Lower lobe of right lung (tissue), 2 donors: ENCODE results near the gene SHISA7. TPM values are rescaled to one million over a fixed set of nuclear protein-coding genes. Genes with fewer than 3 reads are reported as not detected.

Experiments used
- ATAC-seq, 2 donors: fragments of 200-7000 bp; cut with Tn5 transposase; one replicate each; pipeline ENCODE4 v1.9.1; 2020 to 2022; ENCODE audit warnings: mild to moderate bottlenecking in 2 of 2, moderate library complexity in 2 of 2
- DNase-seq: peaks from one replicate; pipeline ENCODE4 v3.0.0-alpha.2; 2020
- H3K27ac ChIP-seq: fragments of 200-600 bp; one replicate; pipeline ENCODE4 v1.8.0; 2022
- H3K27me3 ChIP-seq: fragments of 200-600 bp; one replicate; pipeline ENCODE4 v1.8.0; 2022; ENCODE audit warnings: low read depth
- H3K36me3 ChIP-seq: fragments of 200-600 bp; one replicate; pipeline ENCODE4 v1.8.0; 2022; ENCODE audit warnings: mild to moderate bottlenecking
- H3K4me1 ChIP-seq: fragments of 200-600 bp; one replicate; pipeline ENCODE4 v1.8.0; 2022
- H3K4me3 ChIP-seq: fragments of 200-600 bp; one replicate; pipeline ENCODE4 v1.8.0; 2022; ENCODE audit warnings: mild to moderate bottlenecking
- H3K9me3 ChIP-seq: fragments of 200-600 bp; one replicate; pipeline ENCODE4 v1.8.0; 2022
- intact Hi-C: fragments of 100-400 bp; cut with DNase I; formaldehyde crosslinking; loops from one replicate; pipeline ENCODE4 v1.11.0; 2022
- long read RNA-seq: library from polyadenylated mRNA; unstranded; transcript quantifications from one replicate; pipeline ENCODE4 v2.0.0, GENCODE V29; 2021
- total RNA-seq: library from RNA; stranded (reverse); fragmentation: NEBNext Ultra II Directional; extraction: Animal tissue kit (Norgen Biotek cat#: 25700); gene quantifications from one replicate; pipeline ENCODE4 v1.2.1, GENCODE V29; 2021
- TF ChIP-seq, protein P1 (sequence below): fragments of 200-600 bp; IDR thresholded peaks from one replicate; pipeline ENCODE4 v1.8.0; 2022; ENCODE audit warnings: antibody characterized with exemption, mild to moderate bottlenecking
- donor health status: DM: no; HTN: yes; CAD: no; lungs with severe emphysema.

SHISA7 gene
- total RNA-seq: not detected
- long read RNA-seq: 0 reads

DNA sequence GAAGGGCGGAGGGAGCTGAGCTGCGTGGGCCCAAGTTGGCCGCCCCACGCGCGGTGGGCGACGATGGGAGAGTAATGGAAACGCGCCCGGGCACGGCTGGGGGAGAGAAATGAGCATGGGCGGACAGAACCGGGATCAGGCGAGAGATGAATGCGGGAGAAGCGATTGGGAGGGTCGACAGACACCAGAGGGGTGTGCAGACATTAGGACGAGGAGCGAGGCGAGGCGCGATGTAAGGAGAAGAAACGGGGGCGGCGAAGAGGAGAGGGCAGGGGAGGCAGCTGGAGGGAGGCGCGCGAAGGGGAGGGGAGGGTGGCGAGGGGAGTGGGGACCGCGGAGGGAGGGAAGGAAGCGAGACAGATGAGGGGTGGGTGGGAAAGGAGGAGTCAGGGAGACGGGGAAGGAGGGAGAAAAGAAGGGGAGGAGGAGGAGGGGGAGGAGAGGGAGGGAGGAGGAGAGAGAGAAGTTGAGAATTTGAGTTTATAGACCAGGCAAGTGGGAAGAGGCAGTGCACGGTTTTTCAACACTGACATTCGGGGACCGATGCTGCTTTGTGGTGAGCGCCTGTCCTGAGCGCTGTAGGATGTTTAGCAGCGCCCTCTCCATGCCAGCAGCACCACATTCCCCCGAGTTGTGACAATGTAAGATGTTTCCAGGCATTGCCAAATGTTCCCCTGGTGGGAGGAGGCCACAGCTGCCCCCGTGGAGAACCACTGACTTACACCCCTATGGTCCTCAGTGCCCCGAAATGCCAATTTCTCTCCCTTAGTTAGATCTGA, at the start of gene SHISA7:
Gene SHISA7, minus strand, starts transcription at position 256 of the 779 bp plus-strand sequence. CDS start 437 bp downstream, outside the sequence.
- TF ChIP-seq, protein P1, sequence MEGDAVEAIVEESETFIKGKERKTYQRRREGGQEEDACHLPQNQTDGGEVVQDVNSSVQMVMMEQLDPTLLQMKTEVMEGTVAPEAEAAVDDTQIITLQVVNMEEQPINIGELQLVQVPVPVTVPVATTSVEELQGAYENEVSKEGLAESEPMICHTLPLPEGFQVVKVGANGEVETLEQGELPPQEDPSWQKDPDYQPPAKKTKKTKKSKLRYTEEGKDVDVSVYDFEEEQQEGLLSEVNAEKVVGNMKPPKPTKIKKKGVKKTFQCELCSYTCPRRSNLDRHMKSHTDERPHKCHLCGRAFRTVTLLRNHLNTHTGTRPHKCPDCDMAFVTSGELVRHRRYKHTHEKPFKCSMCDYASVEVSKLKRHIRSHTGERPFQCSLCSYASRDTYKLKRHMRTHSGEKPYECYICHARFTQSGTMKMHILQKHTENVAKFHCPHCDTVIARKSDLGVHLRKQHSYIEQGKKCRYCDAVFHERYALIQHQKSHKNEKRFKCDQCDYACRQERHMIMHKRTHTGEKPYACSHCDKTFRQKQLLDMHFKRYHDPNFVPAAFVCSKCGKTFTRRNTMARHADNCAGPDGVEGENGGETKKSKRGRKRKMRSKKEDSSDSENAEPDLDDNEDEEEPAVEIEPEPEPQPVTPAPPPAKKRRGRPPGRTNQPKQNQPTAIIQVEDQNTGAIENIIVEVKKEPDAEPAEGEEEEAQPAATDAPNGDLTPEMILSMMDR: no peak
- ATAC-seq (no peak), DNase-seq (no peak)
- H3K27me3 ChIP-seq: peaks cover 81% of the 10 kb centered on the region
- peaks cover 10% of the 10 kb centered on the region for H3K4me1 ChIP-seq
- H3K36me3 ChIP-seq: no peaks in the 10 kb centered on the region
- no peak within 1 kb of the TSS for H3K4me3 ChIP-seq
- no peak within 1 kb of the TSS for H3K27ac ChIP-seq
- intact Hi-C loops: no loop called here
- no peaks in the 10 kb centered on the region for H3K9me3 ChIP-seq

DNA sequence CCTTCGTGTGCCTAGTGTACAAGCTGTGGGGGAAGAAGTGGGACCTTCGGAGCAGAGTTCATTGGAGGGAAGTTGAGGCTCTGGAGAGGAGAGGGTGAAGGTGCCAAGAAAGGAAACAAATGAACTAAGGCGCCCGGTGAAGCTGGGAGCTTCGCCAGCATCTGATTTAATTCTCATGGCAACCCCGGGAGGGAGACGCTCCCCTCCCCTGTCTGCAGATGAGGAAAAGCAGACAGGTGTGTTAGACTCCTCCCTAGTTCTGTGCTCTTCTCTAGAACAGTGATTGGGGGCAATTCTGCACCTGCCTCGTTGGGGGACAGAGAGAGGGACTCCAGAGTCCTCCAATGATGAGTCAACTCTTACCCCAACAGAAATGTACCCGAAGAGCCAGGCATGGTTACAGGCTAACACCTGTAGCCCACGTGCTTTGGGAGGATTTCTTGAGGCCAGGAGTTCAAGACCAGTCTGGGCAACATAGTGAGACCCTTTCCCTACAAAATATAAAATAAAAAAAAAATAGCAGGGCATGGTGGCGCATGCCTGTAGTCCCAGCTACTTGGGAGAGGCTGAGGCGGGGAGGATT, 49.4 kb upstream of the SHISA7 start:
- Histone ChIP-seq H3K9me3 (no peaks in the 10 kb centered on the region), H3K4me1 (peaks cover 11% of the 10 kb centered on the region), H3K27ac (no peak overlapping the region), H3K27me3 (peaks cover 17% of the 10 kb centered on the region), H3K36me3 (no peaks in the 10 kb centered on the region), H3K4me3 (no peak overlapping the region)
- ATAC-seq (no peak), DNase-seq (no peak)
- TF ChIP-seq, protein P1: no peak
- intact Hi-C loops: no loop called here

GRCh38 chr19:55491546-55492360, 48.7 kb upstream of the SHISA7 start:
- TF ChIP-seq, protein P1: no peak
- intact Hi-C loops: no loop called here
- ATAC-seq (no peak), DNase-seq (no peak)
- H3K4me1 ChIP-seq: peaks cover 18% of the 10 kb centered on the region
- H3K27ac ChIP-seq: no peak overlapping the region
- H3K36me3 ChIP-seq: no peaks in the 10 kb centered on the region
- peaks cover 17% of the 10 kb centered on the region for H3K27me3 ChIP-seq
- no peak overlapping the region for H3K4me3 ChIP-seq
- no peaks in the 10 kb centered on the region for H3K9me3 ChIP-seq

DNA sequence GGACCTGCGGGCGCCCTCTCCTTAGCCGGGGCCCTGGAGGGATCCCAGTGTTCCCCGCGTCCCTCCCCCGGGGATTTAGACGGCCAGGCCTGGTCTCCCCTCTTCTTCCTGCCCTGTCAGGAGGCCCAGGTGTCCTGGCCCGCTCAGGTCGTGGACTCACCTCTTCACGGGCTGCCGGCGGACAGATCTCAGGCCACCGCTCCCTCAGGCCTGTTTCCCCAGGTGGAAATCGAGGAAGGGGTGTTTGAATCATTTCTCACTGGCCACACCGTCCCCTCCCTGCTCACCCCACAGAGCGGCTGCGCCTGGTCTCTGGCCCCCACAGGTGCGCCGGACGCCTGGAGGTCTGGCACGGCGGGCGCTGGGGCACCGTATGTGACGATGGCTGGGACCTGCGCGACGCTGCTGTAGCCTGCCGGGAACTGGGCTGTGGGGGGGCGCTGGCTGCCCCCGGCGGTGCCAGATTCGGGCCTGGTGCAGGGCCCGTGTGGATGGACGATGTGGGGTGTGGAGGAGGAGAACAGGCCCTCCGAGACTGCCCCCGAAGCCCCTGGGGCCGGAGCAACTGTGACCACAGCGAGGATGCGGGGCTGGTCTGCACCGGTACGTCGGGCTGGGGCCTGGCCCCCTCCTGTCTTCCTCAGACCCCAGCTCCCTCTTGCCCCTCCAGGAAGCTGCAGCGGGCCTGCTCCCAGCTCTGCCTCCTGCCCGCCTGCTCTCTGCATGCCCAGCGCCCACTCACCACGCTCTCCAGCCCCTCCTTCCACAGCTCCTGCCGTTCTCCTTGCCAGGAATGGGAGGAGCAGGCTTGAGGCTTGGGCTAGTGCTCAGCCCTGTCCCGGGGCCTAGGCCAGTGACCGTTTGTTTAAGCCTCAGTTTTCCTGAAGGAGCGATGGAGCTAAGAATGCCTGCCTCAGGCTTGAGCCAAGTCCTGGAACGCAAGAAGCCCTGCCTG, 47.7 kb upstream of the SHISA7 start:
- H3K4me3 ChIP-seq: no peak overlapping the region
- H3K36me3 ChIP-seq: no peaks in the 10 kb centered on the region
- no peaks in the 10 kb centered on the region for H3K9me3 ChIP-seq
- TF ChIP-seq, protein P1: no peak
- no peak for DNase-seq
- intact Hi-C loops: no loop called here
- H3K27me3 ChIP-seq: peaks cover 17% of the 10 kb centered on the region
- H3K4me1 ChIP-seq: peaks cover 27% of the 10 kb centered on the region
- no peak overlapping the region for H3K27ac ChIP-seq
- no peak for ATAC-seq
